Esophagus (tissue), 2 donors: ENCODE measurements around the gene B3GALNT1. TPM values are rescaled to one million over a fixed set of nuclear protein-coding genes. Genes with fewer than 3 reads are reported as not detected.
A peak's percentile ranks its signal among the peaks of the same experiment; 100 is the strongest.

ENCODE experiments used
- H3K27ac ChIP-seq, 2 donors: one replicate each; pipeline ENCODE4 v1.5.1; 2013; ENCODE audit warnings: low read depth in 2 of 2, mild to moderate bottlenecking in 2 of 2, inconsistent platforms in 1 of 2, low read length in 1 of 2, moderate library complexity in 1 of 2
- H3K27me3 ChIP-seq, 2 donors: one replicate each; pipeline ENCODE4 v1.6.1; 2013; ENCODE audit warnings: low read length in 2 of 2, control low read depth in 1 of 2, mild to moderate bottlenecking in 1 of 2; ENCODE audit not compliant: insufficient read depth in 2 of 2, control insufficient read depth in 1 of 2
- H3K36me3 ChIP-seq, 2 donors: one replicate each; pipeline ENCODE4 v1.6.1; 2013; ENCODE audit warnings: low read length in 1 of 2; ENCODE audit not compliant: control insufficient read depth in 2 of 2, insufficient read depth in 2 of 2
- H3K4me1 ChIP-seq, 2 donors: one replicate each; pipeline ENCODE4 v1.6.1; 2013; ENCODE audit warnings: low read length in 1 of 2; ENCODE audit not compliant: control insufficient read depth in 2 of 2, insufficient read depth in 2 of 2
- H3K4me3 ChIP-seq, 2 donors: one replicate each; pipeline ENCODE4 v1.5.1; 2013; ENCODE audit warnings: low read length in 2 of 2, mild to moderate bottlenecking in 2 of 2, low read depth in 1 of 2, moderate library complexity in 1 of 2
- H3K9me3 ChIP-seq, 2 donors: one replicate each; pipeline ENCODE4 v1.6.1; 2013; ENCODE audit warnings: mild to moderate bottlenecking in 2 of 2, low read depth in 1 of 2, low read length in 1 of 2, moderate library complexity in 1 of 2; ENCODE audit not compliant: control insufficient read depth in 2 of 2, insufficient read depth in 1 of 2
- WGBS, 2 donors: extraction: QIAGEN DNeasy Blood & Tissue Kit; methylation state at CpG; one replicate each; pipeline ENCODE4 v1.1.7; 2013; 5-methylcytosine and 5-hydroxymethylcytosine counted together
- polyA plus RNA-seq, 2 donors: library from polyadenylated mRNA; stranded (reverse); fragments of 200-250 nt; gene quantifications; one replicate each; pipeline ENCODE4 v1.2.3, GENCODE V29; 2013
- donor health status: healthy with polysubstance abuse.
- donor health status: Bipolar disorder and iron deficiency.

Gene B3GALNT1, protein sequence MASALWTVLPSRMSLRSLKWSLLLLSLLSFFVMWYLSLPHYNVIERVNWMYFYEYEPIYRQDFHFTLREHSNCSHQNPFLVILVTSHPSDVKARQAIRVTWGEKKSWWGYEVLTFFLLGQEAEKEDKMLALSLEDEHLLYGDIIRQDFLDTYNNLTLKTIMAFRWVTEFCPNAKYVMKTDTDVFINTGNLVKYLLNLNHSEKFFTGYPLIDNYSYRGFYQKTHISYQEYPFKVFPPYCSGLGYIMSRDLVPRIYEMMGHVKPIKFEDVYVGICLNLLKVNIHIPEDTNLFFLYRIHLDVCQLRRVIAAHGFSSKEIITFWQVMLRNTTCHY
- polyA plus RNA-seq = 1 to 10 TPM; 2.3 to 2.4 TPM

DNA sequence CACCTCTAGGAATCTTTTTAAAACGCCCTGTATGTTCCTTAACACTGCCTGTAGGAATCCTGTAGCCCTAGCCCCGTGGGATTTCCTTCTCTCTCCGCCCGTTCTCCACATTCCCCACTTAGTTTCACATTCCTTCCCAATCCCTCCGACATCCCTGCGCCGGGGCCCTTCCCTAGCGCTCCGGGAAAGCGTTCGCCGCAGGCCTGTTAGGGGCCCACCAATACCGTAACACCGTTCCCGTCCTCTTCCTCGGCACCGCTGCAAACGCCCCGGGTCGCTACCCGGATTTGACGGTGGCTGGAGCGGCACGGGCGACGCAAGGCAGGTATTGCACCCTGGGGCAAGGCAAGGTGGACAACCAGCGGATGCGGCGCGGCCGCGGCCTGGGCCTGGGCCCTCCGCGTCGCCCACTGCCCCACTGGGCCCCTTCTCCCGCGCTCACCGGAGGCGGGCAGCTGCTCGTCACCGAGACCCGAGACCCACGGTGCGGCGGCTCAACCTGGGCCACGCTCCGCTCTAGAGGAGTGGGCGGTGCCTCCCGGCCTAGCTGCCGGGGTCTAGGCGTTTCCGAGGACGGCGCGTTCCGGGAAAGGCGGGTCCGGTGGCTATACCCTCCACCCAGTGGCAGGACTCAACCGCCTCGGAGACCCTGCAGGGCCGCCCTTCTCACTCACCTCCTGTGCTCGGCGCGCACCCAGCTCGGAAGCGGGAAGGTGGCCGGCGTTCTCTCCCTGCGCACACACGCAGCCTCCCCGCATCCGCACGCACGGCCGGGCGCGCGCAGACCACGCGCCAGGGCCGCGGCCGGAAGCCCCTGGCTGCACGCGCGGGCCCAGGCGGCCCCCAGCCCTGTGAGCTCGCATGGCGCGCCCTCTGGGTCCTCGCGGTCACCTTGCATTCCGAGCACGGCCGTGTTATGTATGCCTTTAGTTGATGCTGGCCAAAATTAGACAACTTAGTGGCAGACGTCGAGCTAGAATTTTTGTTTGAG is at the start of gene B3GALNT1:
TSS of gene B3GALNT1 (minus strand) at position 789 of the 991 bp plus-strand sequence. CDS start 18,595 bp downstream, outside the sequence.
- Histone ChIP-seq H3K4me3 (peak within 1 kb of the TSS; percentile 65 to 77), H3K9me3 (no peaks in the 10 kb centered on the region), H3K27me3 (no peaks in the 10 kb centered on the region), H3K36me3 (no peaks in the 10 kb centered on the region), H3K4me1 (peaks cover 0 to 3% of the 10 kb centered on the region in 2 donors), H3K27ac (peak within 1 kb of the TSS; percentile 34 to 42)
- WGBS, 2 donors = 2% methylated on average over 91 to 97 of the region's 97 CpGs

DNA sequence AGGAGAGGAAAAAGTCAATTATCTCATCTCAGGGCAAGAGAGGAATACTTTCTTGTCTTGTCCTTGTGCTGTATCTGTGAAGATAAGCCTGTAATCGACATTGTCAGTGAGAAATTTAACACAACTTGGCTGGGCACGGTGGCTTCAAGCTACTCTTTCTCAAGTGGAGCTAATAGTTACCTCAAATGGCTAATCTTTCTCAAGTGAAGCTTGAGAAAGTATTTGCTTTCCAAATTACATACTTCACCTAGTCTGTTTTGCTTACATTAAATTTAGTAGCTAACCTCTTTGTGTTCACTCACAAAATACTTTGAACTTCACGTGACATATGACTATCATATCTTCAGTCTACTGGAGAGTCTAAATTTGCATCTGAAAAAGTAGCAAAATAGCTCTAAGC is 48.3 kb upstream of the B3GALNT1 start:
- Histone ChIP-seq H3K27me3 (no peaks in the 10 kb centered on the region), H3K4me3 (no peak overlapping the region), H3K9me3 (no peaks in the 10 kb centered on the region), H3K36me3 (no peaks in the 10 kb centered on the region), H3K27ac (no peak overlapping the region), H3K4me1 (no peaks in the 10 kb centered on the region)
- 63 to 66% methylated on average over 3 of the region's 3 CpGs for WGBS, 2 donors

GRCh38 chr3:161150001-161150525 is 44.9 kb upstream of the B3GALNT1 start:
- Histone ChIP-seq H3K4me1 (no peaks in the 10 kb centered on the region), H3K4me3 (no peak overlapping the region), H3K36me3 (no peaks in the 10 kb centered on the region), H3K27me3 (no peaks in the 10 kb centered on the region), H3K27ac (no peak overlapping the region), H3K9me3 (no peaks in the 10 kb centered on the region)

- Histone ChIP-seq H3K9me3 (no peaks in the 10 kb centered on the region), H3K27me3 (no peaks in the 10 kb centered on the region), H3K4me3 (no peak overlapping the region), H3K36me3 (no peaks in the 10 kb centered on the region), H3K27ac (no peak overlapping the region), H3K4me1 (no peaks in the 10 kb centered on the region)
- WGBS, 2 donors = 13 to 22% methylated on average over 1 of the region's 1 CpG
These were observed 44.4 kb upstream of the B3GALNT1 start for GRCh38 chr3:161149529-161149928.

DNA sequence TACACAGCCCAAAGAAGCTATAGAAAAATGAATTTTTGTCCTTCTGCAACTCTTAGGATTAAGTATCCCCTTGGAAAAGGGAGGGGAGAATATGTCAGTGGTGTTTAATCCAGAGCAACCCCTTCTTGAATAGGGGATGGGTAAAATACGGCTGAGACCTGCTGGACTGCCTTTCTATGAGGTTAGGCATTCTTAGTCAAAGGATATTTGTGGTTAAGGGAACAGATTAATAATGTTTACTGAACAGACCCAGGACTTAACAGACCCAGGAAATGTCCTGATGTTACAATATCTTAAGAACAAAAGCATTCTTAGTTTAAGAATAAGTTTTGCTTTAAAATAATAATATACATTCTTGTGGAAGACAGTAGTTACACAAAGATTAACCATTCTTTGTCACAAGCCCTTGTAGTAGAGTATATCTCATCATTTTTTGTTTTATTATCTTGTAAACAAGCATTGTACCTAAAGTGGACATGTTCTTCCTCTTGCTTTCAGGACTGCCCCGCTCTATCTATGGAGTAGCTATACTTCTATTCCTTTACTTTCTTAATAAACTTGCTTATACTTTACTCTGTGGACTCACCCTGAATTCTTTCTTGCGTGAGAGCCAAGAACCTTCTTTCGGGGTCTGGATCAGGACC is 43.8 kb upstream of the B3GALNT1 start:
- Histone ChIP-seq H3K36me3 (no peaks in the 10 kb centered on the region), H3K4me3 (no peak overlapping the region), H3K27me3 (no peaks in the 10 kb centered on the region), H3K9me3 (no peaks in the 10 kb centered on the region), H3K4me1 (no peaks in the 10 kb centered on the region), H3K27ac (no peak overlapping the region)
- 75 to 84% methylated on average over 4 of the region's 4 CpGs for WGBS, 2 donors

- Histone ChIP-seq H3K27ac (no peak overlapping the region), H3K27me3 (no peaks in the 10 kb centered on the region), H3K36me3 (no peaks in the 10 kb centered on the region), H3K4me3 (no peak overlapping the region), H3K9me3 (no peaks in the 10 kb centered on the region), H3K4me1 (no peaks in the 10 kb centered on the region)
- WGBS, 2 donors = 59 to 68% methylated on average over 1 of the region's 1 CpG
These were observed 37.3 kb upstream of the B3GALNT1 start for GRCh38 chr3:161142486-161142885.

DNA sequence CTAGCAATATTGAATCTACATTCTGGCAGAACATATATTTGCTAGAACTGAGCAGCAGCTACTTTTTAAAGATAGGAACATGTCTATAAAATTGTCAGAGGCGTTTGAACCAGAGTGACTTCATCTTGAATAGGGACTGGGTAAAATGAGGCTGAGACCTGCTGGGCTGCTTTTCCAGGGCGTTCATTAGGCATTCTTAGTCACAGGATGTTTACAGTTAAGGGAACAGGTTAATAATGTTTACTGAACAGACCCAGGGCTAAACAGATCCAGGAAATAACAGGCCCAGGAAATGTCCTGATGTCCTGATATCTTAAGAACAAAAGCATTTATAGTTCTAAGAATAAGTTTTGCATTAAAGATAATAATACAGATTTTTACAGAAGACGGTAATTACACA is 34.5 kb upstream of the B3GALNT1 start:
- no peak overlapping the region for H3K4me3 ChIP-seq
- WGBS, 2 donors = 71 to 74% methylated on average over 3 of the region's 3 CpGs
- no peak overlapping the region for H3K27ac ChIP-seq
- no peaks in the 10 kb centered on the region for H3K4me1 ChIP-seq
- no peaks in the 10 kb centered on the region for H3K9me3 ChIP-seq
- H3K36me3 ChIP-seq = no peaks in the 10 kb centered on the region
- no peaks in the 10 kb centered on the region for H3K27me3 ChIP-seq

- Histone ChIP-seq H3K4me1 (no peaks in the 10 kb centered on the region), H3K9me3 (no peaks in the 10 kb centered on the region), H3K27me3 (no peaks in the 10 kb centered on the region), H3K36me3 (no peaks in the 10 kb centered on the region), H3K27ac (no peak overlapping the region), H3K4me3 (no peak overlapping the region)
- WGBS, 2 donors = 75 to 79% methylated on average over 2 of the region's 2 CpGs
These were observed 32.1 kb upstream of the B3GALNT1 start for GRCh38 chr3:161137260-161137659.

DNA sequence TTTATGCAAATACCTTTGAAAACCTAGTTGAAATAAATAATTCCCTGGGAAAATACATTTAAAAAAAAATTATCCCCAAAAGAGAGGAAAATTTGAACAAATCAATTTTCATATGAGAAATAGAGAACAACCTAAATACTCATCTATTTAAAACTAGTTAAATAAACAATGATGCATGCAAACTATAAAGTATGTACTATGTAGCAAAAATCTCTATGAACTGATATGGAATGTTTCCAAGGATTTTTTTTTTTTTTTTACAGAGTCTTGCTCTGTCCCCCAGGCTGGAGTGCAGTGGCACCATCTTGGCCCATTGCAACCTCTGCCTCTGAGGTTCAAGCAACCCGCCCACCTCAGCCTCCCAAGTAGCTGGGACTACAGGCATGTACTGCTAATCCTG is 27.2 kb upstream of the B3GALNT1 start:
- H3K27ac ChIP-seq = no peak overlapping the region
- H3K4me1 ChIP-seq = no peaks in the 10 kb centered on the region
- H3K9me3 ChIP-seq = no peaks in the 10 kb centered on the region
- H3K27me3 ChIP-seq = no peaks in the 10 kb centered on the region
- H3K4me3 ChIP-seq = no peak overlapping the region
- WGBS, 2 donors = 93 to 96% methylated on average over 1 of the region's 1 CpG
- H3K36me3 ChIP-seq = no peaks in the 10 kb centered on the region
